HepG2 (cell line): Measurements from ENCODE around the gene GALNT16. TPM values are rescaled to one million over a fixed set of nuclear protein-coding genes. Genes with fewer than 3 reads are reported as not detected.
"Not testable (repeated sequence)": the region's sequence is repeated elsewhere in the genome, so short reads cannot be mapped to it uniquely, and the experiment has no call there.

ENCODE experiments used
- ATAC-seq: fragments of 200-7000 bp; cut with Tn5 transposase; 3 replicates; pipeline ENCODE4 v1.9.1; 2020; ENCODE audit warnings: mild to moderate bottlenecking, moderate library complexity
- BruUV-seq: library from RNA; stranded (reverse); fragments of 400-500 nt; replicated peaks from 2 replicates; lab custom pipeline; 2021; lab: Mats Ljungman, UMichigan
- CTCF ChIA-PET: fragments of 300-600 bp; formaldehyde crosslinking; extraction: SDS; loops from one replicate; lab custom pipeline; 2021; ENCODE audit warnings: low total read pairs, inconsistent platforms, low intra/inter-chr PET ratio; lab: Yijun Ruan, JAX
- POLR2A ChIA-PET: fragments of 350-600 bp; sonication (Branson Sonifier 250); formaldehyde crosslinking; loops from one replicate; lab custom pipeline; 2020; ENCODE audit warnings: antibody characterized with exemption, inconsistent platforms; lab: Yijun Ruan, JAX
- DNase-seq: peaks from one replicate; pipeline ENCODE4 v3.0.0-alpha.2; 2015; ENCODE audit warnings: low spot score
- FAIRE-seq: peaks from 3 replicates; lab custom pipeline; 2011; peaks lifted over from hg19 to GRCh38; lab: Jason Lieb, UNC
- H2AFZ ChIP-seq: one replicate; pipeline ENCODE4 v1.6.1; 2011; ENCODE audit warnings: low read length, inconsistent platforms
- H3K27ac ChIP-seq: fragments of 300-600 bp; 3 replicates; pipeline ENCODE4 v1.8.0; 2011; ENCODE audit warnings: mixed run types, mild to moderate bottlenecking, mixed read lengths, low read length, inconsistent platforms; ENCODE audit not compliant: insufficient read depth; ENCODE audit errors: extremely low read length
- H3K27me3 ChIP-seq, 2 experiments: fragments of 200-600 bp in 1 of 2; 2 replicates in 1 of 2; 3 replicates in 1 of 2; pipeline versions ENCODE4 v1.6.0 to v1.8.0; 2011; ENCODE audit warnings: low read length in 2 of 2, mild to moderate bottlenecking in 2 of 2, moderate library complexity in 2 of 2, inconsistent platforms in 1 of 2; ENCODE audit not compliant: insufficient read depth in 2 of 2, control insufficient read depth in 1 of 2
- H3K36me3 ChIP-seq, 2 experiments: fragments of 200-600 bp in 1 of 2; replicated peaks in 1 of 2; 2 replicates in 1 of 2; 3 replicates in 1 of 2; pipeline versions ENCODE4 v1.5.1 to v1.8.0; 2011; ENCODE audit warnings: low read length in 2 of 2, inconsistent platforms in 1 of 2; ENCODE audit not compliant: insufficient read depth in 2 of 2, control insufficient read depth in 1 of 2
- H3K4me1 ChIP-seq: 2 replicates; pipeline ENCODE4 v1.5.1; 2012; ENCODE audit warnings: low read length, inconsistent platforms; ENCODE audit not compliant: insufficient read depth
- H3K4me2 ChIP-seq: 2 replicates; pipeline ENCODE4 v1.6.0; 2011; ENCODE audit warnings: low read depth, low read length, inconsistent platforms
- H3K4me3 ChIP-seq, 3 experiments: fragments of 200-600 bp in 1 of 3; sonication (generic), shearing (Covaris generic) in 1 of 3; replicated peaks in 1 of 3; 2 replicates each; pipeline ENCODE4 v1.5.1; 2011 to 2016; ENCODE audit warnings: low read length in 3 of 3, inconsistent platforms in 2 of 3, low read depth in 2 of 3, mild to moderate bottlenecking in 2 of 3, control low read depth in 1 of 3, mixed read lengths in 1 of 3; ENCODE audit not compliant: insufficient read depth in 1 of 3
- H3K79me2 ChIP-seq: one replicate; pipeline ENCODE4 v1.6.1; 2011; ENCODE audit warnings: low read length, inconsistent platforms; ENCODE audit not compliant: insufficient read depth
- H3K9ac ChIP-seq: 2 replicates; pipeline ENCODE4 v1.6.0; 2011; ENCODE audit warnings: mild to moderate bottlenecking, low read depth, low read length, inconsistent platforms; ENCODE audit not compliant: insufficient read depth
- H3K9me3 ChIP-seq: 2 replicates; pipeline ENCODE4 v1.5.1; 2012; ENCODE audit warnings: mild to moderate bottlenecking, low read length
- H4K20me1 ChIP-seq: 2 replicates; pipeline ENCODE4 v1.6.0; 2011; ENCODE audit warnings: inconsistent platforms, mild to moderate bottlenecking, low read length, moderate library complexity; ENCODE audit not compliant: insufficient read depth
- BRF2 ChIP-seq: sonication (generic); formaldehyde crosslinking; IDR thresholded peaks from 2 replicates; pipeline ENCODE4 v1.8.1; 2022; ENCODE audit warnings: mild to moderate bottlenecking, missing genetic modification reagents
- CCDC6 ChIP-seq: sonication (generic); formaldehyde crosslinking; IDR thresholded peaks from 2 replicates; pipeline ENCODE4 v1.8.1; 2022; ENCODE audit warnings: mild to moderate bottlenecking, missing genetic modification reagents, moderate library complexity
- CEBPB ChIP-seq: IDR thresholded peaks from 2 replicates; pipeline ENCODE4 v1.6.1; 2011; ENCODE audit warnings: low read depth, low read length, improper control_type of control experiment, borderline replicate concordance
- CENPBD1 ChIP-seq: sonication (generic); formaldehyde crosslinking; IDR thresholded peaks from 2 replicates; pipeline ENCODE4 v1.8.0; 2022; ENCODE audit warnings: missing genetic modification reagents, low read depth, mild to moderate bottlenecking, borderline replicate concordance
- IRF9 ChIP-seq: sonication (generic); formaldehyde crosslinking; IDR thresholded peaks from 2 replicates; pipeline ENCODE4 v1.8.0; 2022; ENCODE audit warnings: missing genetic modification reagents, mild to moderate bottlenecking, borderline replicate concordance
- KLF15 ChIP-seq: sonication (generic); formaldehyde crosslinking; IDR thresholded peaks from 2 replicates; pipeline ENCODE4 v1.8.1; 2023; ENCODE audit warnings: borderline replicate concordance, mild to moderate bottlenecking, inconsistent platforms, missing genetic modification reagents, mixed read lengths
- NFE2L1 ChIP-seq: sonication (generic); formaldehyde crosslinking; IDR thresholded peaks from 2 replicates; pipeline ENCODE4 v1.4.0; 2020; ENCODE audit warnings: missing genetic modification reagents, mild to moderate bottlenecking, borderline replicate concordance
- NFE2L2 ChIP-seq: fragments of 150-350 bp; IDR thresholded peaks from 2 replicates; pipeline ENCODE4 v1.6.1; 2014; ENCODE audit warnings: low read length
- NFIC ChIP-seq: IDR thresholded peaks from 2 replicates; pipeline ENCODE4 v1.6.1; 2012; ENCODE audit warnings: mild to moderate bottlenecking, low read length, inconsistent platforms
- TCF7L2 ChIP-seq: IDR thresholded peaks from 2 replicates; pipeline ENCODE4 v1.6.1; 2011; ENCODE audit warnings: mild to moderate bottlenecking, low read depth, low read length, moderate library complexity
- TRIM22 ChIP-seq: fragments of 450-650 bp; IDR thresholded peaks from 2 replicates; pipeline ENCODE4 v1.6.1; 2017
- ZFX ChIP-seq: sonication (generic); formaldehyde crosslinking; IDR thresholded peaks from 2 replicates; pipeline ENCODE4 v1.4.0; 2020; ENCODE audit warnings: mild to moderate bottlenecking, low read depth, missing genetic modification reagents, moderate library complexity
- ZMYM2 ChIP-seq: sonication (generic); formaldehyde crosslinking; IDR thresholded peaks from 2 replicates; pipeline ENCODE4 v1.8.0; 2022; ENCODE audit warnings: mild to moderate bottlenecking, missing genetic modification reagents
- ZMYM3 ChIP-seq: sonication (generic); formaldehyde crosslinking; IDR thresholded peaks from 2 replicates; pipeline ENCODE4 v1.5.1; 2020; ENCODE audit warnings: mild to moderate bottlenecking, missing genetic modification reagents
- ZNF264 ChIP-seq: sonication (generic); formaldehyde crosslinking; IDR thresholded peaks from 2 replicates; pipeline ENCODE4 v1.4.0; 2020; ENCODE audit warnings: missing genetic modification reagents
- ZNF33A ChIP-seq: sonication (generic); formaldehyde crosslinking; IDR thresholded peaks from 2 replicates; pipeline ENCODE4 v1.5.1; 2020; ENCODE audit warnings: missing genetic modification reagents, mild to moderate bottlenecking, moderate library complexity, borderline replicate concordance
- ZNF737 ChIP-seq: sonication (generic); formaldehyde crosslinking; IDR thresholded peaks from 2 replicates; pipeline ENCODE4 v1.5.0; 2020; ENCODE audit warnings: missing genetic modification reagents, mild to moderate bottlenecking, borderline replicate concordance
- ZNF75D ChIP-seq: sonication (generic); formaldehyde crosslinking; IDR thresholded peaks from 2 replicates; pipeline ENCODE4 v1.8.1; 2023; ENCODE audit warnings: missing genetic modification reagents, mild to moderate bottlenecking, borderline replicate concordance
- ZSCAN9 ChIP-seq: IDR thresholded peaks from 2 replicates; pipeline ENCODE4 v1.6.1; 2016; ENCODE audit warnings: borderline replicate concordance
- WGBS: methylation state at CpG from one replicate; pipeline ENCODE4 v1.1.6; 2017; ENCODE audit warnings: low lambda C conversion rate; 5-methylcytosine and 5-hydroxymethylcytosine counted together
- in situ Hi-C: cut with HindIII; loops from 2 replicates; pipeline ENCODE4 v1.10.0; 2017; ENCODE audit warnings: low pct_unique_long_range_greater_than_20kb; ENCODE audit not compliant: extremely low pct_ligation_motif_present
- intact Hi-C: fragments of 100-400 bp; cut with micrococcal nuclease; formaldehyde crosslinking; loops from one replicate; pipeline ENCODE4 v1.10.0; 2022; ENCODE audit not compliant: unreplicated experiment
- polyA plus RNA-seq, 8 experiments: library from polyadenylated mRNA; depleted of rRNA in 3 of 8; stranded (reverse) in 7 of 8; unstranded in 1 of 8; fragments of >200 nt; fragmentation: Illumina TruSeq in 4 of 8; extraction: Trizol in 4 of 8; gene quantifications; 2 replicates each; pipeline versions ENCODE4 v1.2.1 to v1.2.3, GENCODE V29; 2011 to 2016; ENCODE audit warnings: low read depth in 4 of 8, missing spikeins in 1 of 8, mixed read lengths in 1 of 8; ENCODE audit not compliant: insufficient read depth in 1 of 8
- total RNA-seq, 5 experiments: library from RNA; depleted of rRNA; stranded (reverse); fragments of >200 nt; fragmentation: Illumina TruSeq; extraction: Trizol; gene quantifications; 2 replicates each; pipeline ENCODE4 v1.2.3, GENCODE V29; 2016; ENCODE audit warnings: low read depth in 1 of 5

The GALNT16 gene
- total and polyA plus RNA-seq, 2 of the 13 experiments (the other 11 are each of a cell fraction or from before 2014, with no cell fraction given) = 0.54 to 0.82 TPM

GRCh38 chr14:69275331-69275730 lies 15.4 kb downstream of the GALNT16 start:
- H3K9me3 ChIP-seq = no peaks in the 10 kb centered on the region
- FAIRE-seq (no peak), DNase-seq (no peak), ATAC-seq (no peak)
- no peak for TF ChIP-seq ZNF264
- TF ChIP-seq NFE2L1 (CRISPR knock-in tag) = no peak
- TF ChIP-seq IRF9 = no peak
- TF ChIP-seq KLF15 = no peak
- TF ChIP-seq ZNF737 = no peak
- no peak for TF ChIP-seq CENPBD1
- no peak for TF ChIP-seq TCF7L2
- no peak for TF ChIP-seq ZNF33A
- TF ChIP-seq CEBPB = no peak
- no peak for TF ChIP-seq NFIC
- no peak for TF ChIP-seq ZSCAN9 (CRISPR knock-in tag)
- no peak for TF ChIP-seq TRIM22
- TF ChIP-seq ZNF75D (CRISPR knock-in tag) = no peak
- TF ChIP-seq ZMYM3 (CRISPR knock-in tag) = no peak
- no peak for TF ChIP-seq ZFX
- TF ChIP-seq ZMYM2 = no peak
- TF ChIP-seq BRF2 = no peak
- TF ChIP-seq CCDC6 (CRISPR knock-in tag) = no peak
- TF ChIP-seq NFE2L2 = no peak
- no peak overlapping the region for H3K9ac ChIP-seq
- H3K4me2 ChIP-seq = no peak overlapping the region
- WGBS = 97% methylated on average over 2 of the region's 2 CpGs
- H3K27me3 ChIP-seq = peaks cover 0 to 1% of the 10 kb centered on the region in 2 experiments; a peak in 1 of 5 replicates
- no peaks in the 10 kb centered on the region for H4K20me1 ChIP-seq
- peaks cover 9% of the 10 kb centered on the region for H3K4me1 ChIP-seq
- CTCF ChIA-PET = no interaction called here
- POLR2A ChIA-PET = no interaction called here
- H3K36me3 ChIP-seq = no peaks in the 10 kb centered on the region
- no peak overlapping the region for H3K27ac ChIP-seq
- in situ Hi-C loops = no loop called here
- H3K79me2 ChIP-seq = no peaks in the 10 kb centered on the region
- no peak overlapping the region for H2AFZ ChIP-seq
- no peak overlapping the region for H3K4me3 ChIP-seq
- no TSS peak for BruUV-seq
- intact Hi-C loops = no loop called here

- FAIRE-seq, H3K79me2 ChIP-seq, H3K36me3 ChIP-seq, DNase-seq, H3K4me3 ChIP-seq, H3K27me3 ChIP-seq, BruUV-seq, H4K20me1 ChIP-seq, H2AFZ ChIP-seq, in situ Hi-C loops, POLR2A ChIA-PET, H3K4me2 ChIP-seq, H3K27ac ChIP-seq, H3K9me3 ChIP-seq, CTCF ChIA-PET, ATAC-seq, H3K9ac ChIP-seq, intact Hi-C loops, H3K4me1 ChIP-seq: not testable (repeated sequence)
- WGBS = 89% methylated on average over 3 of the region's 3 CpGs
Measured at GRCh38 chr14:69277356-69277755, 17.4 kb downstream of the GALNT16 start.
